ENCODE results near the gene MAP3K1.
"Not testable (repeated sequence)": the region's sequence is repeated elsewhere in the genome, so short reads cannot be mapped to it uniquely, and the experiment has no call there.

The MAP3K1 gene

DNA sequence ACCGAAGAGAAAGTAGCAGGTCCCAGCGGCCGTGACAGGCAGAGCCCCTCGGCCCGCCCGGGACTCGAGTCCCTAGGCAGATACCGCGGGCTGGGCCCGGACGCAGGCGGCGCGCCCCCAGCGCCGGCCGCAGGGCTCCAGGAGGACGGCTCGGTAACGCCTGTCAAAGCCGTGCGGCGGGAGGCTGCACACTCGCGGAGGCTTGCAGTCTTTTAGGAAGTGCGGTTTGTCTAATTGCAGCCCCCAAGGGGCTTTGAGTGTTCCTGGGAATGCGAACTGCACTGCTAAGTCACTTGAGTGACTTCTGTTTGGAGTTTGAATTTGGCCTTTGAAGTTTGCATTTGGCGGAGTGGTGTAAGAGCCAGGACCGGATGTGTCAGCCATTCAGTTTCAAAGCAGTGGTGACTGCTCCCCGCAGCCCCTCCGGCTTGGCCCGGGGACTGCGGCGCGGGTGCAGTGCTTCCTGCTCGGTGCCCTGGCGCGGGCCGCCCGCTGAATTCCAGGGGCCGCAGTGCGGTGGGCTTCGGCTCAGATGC, 1.3 kb downstream of the MAP3K1 start:
- peak; percentile 22 to 34 for DNase-seq (ENCODE audit: low read depth in 2 of 2)

DNA sequence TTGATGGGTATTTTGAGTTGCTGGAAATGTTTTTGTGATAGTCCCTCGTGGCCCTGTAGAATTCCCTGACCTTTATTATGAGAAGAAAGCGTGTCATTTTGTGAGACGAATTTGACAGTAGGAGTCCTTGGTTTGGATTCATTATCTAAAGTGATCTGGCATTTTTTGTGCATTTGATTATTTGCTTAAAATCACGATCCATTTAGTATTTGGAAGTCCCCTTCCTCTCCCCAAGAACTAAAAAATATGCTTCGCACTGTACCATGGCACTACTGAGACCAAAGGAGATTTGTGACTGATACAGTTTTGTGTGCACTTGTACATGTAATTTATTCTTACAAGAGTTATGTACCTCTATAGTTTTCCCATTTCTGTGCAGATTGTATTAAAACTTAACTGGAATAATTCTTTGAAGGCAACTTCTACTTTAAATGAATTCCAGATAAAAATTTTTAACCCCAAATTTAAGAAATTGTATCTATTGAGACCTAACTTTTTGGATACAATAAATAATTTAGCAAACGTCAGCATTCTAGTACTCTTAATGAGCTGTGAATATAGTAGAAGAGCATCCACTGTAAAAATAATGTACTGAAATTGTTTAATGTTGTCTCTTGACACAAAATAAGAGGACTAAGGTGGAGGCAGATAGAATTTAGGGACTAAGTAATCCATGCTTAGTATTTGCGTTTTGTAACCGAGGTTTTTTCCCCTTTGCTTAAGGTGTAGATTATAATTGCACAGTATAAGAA, 2.1 kb downstream of the MAP3K1 start:
- no peak for DNase-seq (ENCODE audit: low read depth in 2 of 2)

DNA sequence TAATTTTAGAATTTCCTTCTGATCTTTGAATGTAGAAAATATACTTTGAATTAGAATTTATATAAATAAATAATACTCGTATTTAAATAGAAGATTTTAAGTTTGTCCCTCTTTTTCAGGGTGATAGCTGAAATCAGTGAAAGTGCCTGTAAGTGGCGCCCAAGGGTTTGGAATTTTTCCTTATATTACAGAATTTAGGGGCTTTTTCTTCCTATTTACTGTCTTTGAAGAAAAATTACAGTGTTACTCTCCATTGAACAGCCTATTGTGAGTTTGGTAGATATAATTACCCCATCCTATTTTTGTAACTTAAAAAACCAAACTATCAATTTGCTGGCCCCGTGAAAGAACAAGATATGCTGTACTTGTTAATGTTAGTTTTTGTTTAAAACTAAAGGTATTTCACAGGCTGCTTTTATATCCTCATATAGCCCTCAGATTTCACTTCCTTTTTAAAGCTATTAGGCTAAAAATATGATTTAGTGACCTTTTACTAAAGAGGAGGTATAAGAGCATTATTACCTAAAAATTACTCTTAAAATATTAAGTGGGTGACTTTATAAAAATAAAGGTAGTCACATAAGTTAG, 3.2 kb downstream of the MAP3K1 start:
- DNase-seq (ENCODE audit: low read depth in 2 of 2): no peak

DNA sequence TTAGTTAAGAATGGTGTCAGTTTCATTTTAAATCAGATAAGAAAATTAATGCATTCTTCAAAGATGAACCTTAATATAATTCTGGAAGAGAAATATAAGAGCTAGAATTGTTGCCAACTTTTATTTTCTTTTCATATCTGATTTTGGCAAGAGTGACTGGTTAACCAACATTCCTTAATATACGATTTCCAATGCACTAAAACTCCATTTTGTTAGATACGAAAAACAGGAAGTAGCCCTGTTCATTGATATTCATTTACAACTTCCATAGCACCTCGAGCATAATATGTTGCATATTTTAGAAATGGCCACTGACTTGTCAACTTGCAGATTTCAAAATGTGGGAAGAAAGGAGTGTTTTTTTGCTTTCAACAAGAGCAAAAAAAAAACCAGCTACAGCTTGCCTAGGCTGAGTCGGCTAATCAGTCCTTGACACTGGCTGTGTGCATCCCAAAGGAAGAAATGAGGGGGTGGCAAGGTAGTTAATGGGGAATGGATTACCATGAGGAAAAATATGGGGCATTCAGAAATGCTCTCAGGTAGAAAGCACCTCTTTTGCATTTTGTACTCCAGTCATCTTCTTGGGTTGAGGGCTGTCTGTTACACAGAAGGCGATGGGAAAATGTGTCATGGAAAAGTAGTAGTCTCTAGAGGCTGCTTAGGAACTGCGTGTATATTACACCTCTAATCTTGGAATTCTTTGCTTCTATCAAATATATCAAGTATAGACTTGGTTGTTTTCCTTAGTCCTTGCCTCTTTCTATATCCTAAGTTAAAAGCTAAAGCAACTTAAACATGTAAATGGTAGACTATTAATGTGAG, 3.9 kb downstream of the MAP3K1 start:
- no peak for DNase-seq (ENCODE audit: low read depth in 2 of 2)

DNA sequence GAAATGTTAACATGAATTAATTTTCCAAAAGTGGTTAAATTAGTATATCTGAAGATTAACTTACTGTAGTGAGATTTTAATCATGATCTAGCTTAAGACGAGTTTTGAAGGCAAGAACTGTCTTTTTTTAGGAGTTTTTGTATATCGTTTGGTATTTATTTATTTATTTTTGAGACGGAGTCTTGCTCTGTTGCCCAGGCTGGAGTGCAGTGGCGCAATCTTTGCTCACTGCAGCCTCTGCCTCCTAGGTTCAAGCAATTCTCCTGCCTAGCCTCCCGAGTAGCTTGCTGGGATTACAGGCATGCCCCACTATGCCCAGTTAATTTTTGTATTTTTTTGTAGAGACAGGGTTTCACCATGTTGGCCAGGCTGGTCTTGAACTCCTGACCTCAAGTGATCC, 6.5 kb downstream of the MAP3K1 start:
- DNase-seq (ENCODE audit: low read depth in 2 of 2): not testable (repeated sequence)

DNA sequence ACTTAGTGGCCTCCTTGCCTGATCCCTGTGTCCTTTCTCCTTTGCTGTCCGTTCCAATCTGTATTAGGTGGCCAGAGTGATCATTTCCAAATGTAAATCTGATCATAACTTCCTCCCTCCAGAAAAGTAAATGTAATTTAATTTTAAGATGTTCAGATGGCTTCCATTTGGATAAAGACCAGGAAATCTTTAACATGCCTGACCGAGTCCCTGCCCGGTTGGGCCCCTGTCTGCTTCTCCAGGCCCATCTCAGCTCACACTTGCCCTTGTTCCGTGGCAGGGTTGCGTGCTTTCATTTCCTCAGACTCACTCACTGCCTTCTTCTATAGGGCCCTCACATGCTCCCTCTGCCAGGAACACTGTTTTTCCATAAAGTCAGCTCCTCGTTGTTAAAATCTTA, 7.6 kb downstream of the MAP3K1 start:
- no peak for DNase-seq (ENCODE audit: low read depth in 2 of 2)

DNA sequence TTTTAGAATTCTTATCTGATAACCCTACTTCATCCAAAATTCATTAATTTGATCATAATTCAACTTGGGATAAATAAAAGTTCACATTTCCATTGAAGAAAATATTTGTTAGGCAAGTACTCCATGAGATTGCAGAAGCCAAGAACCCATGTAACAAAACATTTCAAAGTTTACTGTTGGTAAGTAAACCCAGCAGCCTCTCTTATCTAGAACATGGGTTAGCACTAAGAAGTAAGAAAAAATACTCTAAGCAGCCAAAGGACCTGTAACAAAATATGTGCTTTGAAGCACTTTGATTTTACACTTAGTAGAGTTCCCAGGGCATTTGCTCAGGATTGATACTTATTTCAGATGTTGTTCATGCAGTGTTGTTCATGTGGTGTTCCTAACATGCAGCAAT, 8.7 kb downstream of the MAP3K1 start:
- DNase-seq (ENCODE audit: low read depth in 2 of 2): no peak

DNA sequence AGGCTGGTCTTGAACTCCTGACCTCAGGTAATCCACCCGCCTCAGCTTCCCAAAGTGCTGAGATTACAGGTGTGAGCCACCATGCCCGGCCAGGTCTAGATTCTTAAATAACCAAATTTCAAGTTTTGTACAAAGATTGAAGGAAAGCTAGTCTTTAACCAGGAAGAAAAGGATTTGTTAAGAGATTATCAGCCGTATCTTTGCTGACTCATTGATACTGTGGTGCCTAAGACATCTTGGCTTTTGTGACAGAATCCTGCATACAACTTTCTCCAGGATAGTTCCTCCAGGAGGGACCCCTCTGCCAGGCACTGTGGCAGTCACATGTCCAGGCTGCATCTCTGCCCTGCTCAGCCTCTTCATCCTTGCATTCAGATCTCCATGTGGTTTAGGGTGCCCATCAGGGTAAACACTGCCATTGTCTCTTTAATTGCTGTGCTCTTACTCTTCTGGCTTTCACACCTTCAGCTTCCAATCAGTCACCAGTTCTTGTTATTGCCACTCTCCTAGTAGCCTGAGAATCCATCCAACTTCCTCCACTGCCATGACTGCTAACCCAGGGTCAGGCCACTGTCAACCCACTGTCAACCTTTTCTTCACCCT, 10.0 kb downstream of the MAP3K1 start:
- no peak for DNase-seq (ENCODE audit: low read depth in 2 of 2)

DNA sequence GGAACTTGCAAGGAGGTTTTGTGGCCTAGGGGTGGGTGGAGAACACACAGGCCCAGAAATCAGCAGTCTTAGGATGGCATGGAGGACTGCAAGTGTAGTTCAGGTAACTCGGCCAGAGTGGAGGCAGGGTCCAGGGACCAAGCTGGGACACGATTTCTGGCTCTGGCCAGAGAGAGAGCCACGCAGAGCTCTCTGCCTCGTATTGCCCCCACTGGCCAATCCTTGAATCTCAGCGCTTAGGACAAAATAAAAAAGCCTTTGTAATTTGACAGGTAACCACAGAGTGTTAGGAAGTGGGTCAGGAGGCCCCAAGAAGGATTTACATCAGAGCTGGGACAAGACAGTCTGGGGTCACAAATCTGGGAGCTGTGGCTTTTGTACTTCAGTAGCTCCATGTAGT, 11.7 kb downstream of the MAP3K1 start:
- no peak for DNase-seq (ENCODE audit: low read depth in 2 of 2)

DNA sequence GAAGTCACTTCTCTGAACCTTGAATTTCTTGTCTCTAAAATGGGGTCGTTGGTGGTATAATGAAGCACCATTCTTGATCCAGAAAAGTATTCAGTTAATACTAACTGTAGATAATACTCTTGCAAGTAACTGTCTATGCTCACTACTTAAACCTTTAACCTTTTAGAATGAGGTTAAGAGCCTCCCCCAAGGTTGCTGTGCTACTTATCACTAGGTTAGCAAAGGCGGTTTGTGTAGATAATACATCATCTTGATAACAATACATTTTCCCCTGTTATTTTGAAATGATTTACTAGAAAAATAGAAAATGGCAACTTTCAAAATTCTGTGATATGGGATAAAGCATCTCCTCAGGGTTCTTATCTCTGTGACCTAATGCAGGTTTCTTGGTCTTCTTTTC, 12.6 kb downstream of the MAP3K1 start:
- no peak for DNase-seq (ENCODE audit: low read depth in 2 of 2)

DNA sequence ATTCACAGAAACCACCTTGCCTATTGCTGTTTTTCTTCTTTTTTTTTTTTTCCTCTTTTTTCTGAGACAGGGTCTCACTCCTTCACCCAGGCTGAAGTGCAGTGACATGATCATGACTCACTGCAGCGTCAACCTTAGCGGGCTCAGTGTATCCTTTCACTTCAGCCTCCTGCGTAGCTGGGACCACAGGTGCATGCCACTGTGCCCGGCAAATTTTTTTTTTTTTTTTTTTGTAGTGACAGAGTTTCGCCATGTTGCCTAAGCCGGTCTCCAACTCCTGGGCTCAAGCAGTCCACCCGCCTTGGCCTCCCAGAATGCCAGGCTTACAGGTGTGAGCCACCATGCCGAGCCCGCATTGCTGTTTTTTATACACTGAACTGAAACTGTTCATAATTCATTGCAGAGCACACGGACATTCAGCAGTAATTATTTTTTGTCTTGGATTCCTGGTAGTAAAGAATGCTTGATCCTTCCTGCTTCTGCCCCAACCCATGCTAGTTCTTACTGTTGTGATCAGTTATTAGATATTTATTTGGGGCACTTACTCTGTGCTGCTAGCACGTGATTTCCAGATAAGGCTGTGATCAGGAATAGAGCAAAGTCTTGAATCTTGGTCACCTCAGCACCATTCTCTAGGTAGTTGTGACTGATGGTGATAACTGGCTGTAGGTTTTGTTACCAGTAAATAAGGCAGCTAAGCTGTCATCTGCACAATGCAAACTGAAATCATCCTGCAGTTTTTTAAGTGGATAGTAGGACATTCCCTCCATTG, 14.0 kb downstream of the MAP3K1 start:
- no peak for DNase-seq (ENCODE audit: low read depth in 2 of 2)

DNA sequence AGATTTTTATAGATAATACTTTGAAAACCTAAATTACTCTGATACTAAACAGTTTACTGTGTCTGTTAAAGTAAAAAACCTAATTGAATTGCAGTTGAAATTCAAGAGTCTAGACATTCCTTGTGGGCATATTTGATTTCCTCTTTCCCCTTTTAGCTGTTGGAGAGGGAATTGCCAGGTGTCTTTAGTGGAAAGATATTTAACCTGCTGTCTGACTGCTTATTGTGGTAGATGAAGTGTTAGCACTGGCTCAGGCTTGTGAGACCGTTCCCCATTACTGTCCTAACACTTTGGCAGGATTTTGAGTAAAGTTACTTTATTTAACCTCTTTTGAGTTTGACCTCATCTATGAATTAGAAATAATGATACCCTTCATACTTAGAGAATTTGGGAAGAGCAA, 16.4 kb downstream of the MAP3K1 start:
- DNase-seq (ENCODE audit: low read depth in 2 of 2): no peak

DNA sequence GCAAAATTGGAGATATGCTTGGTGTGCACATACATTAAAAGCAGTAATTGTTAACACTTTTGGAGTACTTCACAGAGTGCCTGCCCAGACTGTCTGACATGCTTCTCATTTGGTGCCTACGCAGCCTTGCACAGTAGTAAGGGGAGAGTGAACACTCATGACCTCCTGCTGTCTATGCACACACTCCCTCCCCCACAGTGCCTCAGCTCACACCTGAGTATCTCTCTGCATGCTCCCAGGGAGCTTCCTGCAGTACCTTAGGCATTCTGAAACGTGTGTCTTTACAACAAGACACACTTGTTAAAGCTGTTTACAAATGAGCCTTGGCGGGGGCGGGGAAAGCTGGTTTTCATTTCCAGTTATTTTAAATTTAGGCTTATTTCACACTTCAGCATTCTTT, 18.0 kb downstream of the MAP3K1 start:
- DNase-seq (ENCODE audit: low read depth in 2 of 2): no peak

DNA sequence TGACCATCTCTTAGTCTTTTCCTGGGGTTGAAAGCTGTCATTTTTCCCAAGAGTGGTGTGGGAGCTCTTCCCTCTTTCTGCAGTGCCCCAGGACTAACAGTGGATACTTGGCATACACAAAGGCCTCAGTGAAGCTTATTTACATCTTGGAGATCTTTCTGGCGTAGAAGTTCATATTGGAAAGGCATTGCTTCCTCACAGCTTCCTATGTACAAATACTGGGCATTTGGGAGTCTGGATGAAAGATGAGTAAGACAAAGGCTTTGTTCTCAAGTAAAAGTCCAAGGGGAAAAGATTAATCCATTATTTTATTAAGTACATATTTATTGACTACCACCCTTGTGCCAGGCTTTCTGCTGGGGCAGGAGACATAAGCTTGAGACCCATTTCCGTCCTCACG, 22.0 kb downstream of the MAP3K1 start:
- DNase-seq (ENCODE audit: low read depth in 2 of 2): no peak

DNA sequence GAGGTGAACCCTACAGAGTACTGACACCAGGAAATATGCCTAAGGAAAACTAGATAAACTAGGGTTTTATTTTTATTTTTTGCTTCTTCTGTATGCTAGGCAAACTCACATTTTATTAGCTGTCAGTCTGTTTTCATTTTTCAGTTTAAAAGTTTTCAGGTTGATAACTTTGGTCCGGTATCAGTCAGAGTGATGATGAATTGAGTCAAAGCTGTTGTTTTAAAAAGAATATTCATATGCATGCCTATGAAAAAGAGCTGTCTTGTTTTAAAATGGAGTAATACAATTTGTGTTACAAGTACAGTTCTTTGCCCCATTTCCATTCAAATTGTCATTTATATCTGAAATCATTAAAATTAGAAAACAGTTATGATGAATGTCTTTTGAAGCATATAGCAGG, 22.6 kb downstream of the MAP3K1 start:
- no peak for DNase-seq (ENCODE audit: low read depth in 2 of 2)

DNA sequence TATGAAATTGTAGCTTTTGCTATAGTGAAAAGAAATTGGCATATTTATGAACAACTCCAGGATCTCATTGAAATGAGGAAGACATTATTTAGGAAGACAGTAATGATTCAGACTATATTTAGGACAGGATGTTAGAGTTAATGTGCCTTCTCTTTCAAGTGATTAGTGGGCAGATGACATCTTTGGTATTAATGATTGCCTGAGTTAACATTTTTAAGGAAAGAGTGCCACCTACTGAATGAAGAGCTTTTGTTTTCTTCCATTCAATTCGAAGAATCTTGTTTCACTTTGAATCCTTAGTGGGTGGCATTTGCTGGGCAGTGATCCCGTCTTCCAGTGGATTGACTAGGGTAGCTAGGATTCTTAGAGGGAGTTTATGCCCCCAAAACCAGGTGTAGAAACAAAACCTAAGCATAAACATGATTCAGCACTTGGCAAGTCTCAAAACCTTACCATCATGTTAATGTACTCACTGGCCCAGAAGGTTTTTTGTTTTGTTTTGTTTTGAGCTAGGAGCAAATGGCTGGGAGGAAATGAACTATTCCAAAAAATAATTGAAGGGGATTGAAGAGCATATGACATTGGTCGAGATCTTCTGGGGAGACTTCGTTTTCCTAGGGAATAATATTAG, 23.2 kb downstream of the MAP3K1 start:
- no peak for DNase-seq (ENCODE audit: low read depth in 2 of 2)

DNA sequence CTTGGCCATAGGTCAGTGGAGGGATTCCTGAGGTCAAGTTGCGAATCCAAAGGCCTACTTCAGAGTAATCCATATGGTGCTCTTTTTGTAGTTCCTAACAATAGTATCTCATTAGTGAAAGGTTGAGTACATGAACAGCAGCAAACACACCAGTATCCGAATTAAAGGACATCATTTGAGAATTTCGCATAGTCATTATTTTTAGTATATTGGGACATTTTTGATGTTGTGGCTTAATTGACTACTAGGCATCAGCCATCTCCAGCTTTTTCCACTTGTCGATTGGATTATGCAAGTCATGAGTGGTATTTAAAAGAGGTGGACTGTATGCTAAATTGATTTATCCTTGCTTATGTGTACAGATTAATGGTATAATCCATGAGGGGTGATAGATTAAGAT, 23.7 kb downstream of the MAP3K1 start:
- DNase-seq (ENCODE audit: low read depth in 2 of 2): no peak

DNA sequence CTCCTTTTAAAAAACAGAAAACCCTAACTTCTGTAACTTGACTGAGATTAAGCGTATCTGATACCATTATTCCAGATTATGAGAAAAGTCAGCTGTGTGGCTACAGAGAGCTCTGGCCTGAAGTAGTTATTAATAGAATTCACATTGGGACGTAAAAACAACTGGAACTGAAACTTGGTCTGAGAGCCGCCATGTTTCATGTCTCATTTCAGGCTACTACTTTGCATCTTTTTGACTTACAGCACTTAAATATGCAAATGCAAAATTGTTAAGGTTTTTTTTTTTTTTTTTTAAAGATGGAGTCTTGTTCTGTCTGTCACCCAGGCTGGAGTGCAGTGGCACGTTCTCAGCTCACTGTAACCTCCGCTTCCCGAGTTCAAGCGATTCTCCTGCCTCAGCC, 25.2 kb downstream of the MAP3K1 start:
- DNase-seq (ENCODE audit: low read depth in 2 of 2): no peak

DNA sequence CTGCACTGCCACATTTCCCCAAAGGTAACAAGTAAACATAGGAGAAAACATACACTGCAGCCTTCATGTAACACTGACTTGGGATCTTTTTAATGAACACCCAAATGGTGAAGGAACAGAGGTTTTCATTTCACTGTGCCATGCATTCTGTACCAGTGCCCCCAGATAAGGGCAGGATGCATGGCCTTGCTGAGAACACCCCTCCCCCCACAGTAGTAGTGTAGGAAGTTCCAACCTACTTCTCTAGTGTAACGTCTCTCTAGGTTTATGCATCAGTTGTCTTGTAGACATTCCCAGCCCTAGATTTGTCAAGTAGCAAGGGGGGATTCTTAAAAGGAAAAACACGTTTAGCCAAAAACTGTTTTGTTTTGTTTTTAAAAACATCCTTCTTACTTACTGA, 29.9 kb downstream of the MAP3K1 start:
- no peak for DNase-seq (ENCODE audit: low read depth in 2 of 2)

DNA sequence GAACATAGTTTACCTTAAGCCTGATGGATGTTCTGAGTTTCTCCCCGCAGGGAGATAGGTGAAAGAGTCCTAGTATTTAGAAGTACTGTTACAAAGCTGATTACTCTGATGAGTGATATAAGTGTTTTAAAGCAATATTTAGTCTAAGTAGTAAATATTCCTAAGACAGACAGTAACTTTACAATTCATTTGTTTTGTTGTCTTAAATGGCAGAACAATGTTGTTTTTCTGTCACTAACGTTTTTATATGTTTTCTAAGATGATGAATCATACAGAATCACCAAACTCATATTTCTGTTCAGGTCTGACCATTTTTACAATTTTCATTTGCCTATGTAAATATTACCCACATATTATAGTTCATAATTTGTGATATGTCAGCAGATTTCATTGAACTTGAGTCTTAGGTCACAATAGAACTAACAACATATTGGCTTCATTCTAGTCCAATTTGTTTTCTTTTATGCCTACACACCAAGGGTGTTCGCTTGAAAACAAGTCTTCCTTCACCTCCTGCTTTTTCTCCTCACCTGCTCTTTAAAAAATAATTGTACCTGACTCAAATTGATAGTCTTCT, 30.6 kb downstream of the MAP3K1 start:
- no peak for DNase-seq (ENCODE audit: low read depth in 2 of 2)

DNA sequence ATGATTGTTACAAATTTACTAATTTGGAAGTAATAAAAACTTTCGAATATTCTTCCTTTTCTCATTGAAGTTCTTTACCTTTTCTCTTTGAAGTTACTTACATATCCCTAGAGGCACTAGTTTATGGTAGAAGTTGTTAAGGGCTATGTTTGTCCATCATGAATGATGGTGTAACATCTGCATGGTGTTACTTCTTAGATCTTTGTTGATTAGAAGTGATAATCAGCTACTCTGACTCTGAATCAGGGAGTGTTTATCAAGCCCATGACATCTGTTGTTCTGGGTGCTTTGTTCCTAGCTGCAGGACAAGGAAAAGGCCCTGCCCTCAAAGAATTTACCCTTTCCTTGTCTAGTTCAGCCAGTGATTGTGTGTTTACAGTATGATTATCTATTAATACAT, 32.9 kb downstream of the MAP3K1 start:
- no peak for DNase-seq (ENCODE audit: low read depth in 2 of 2)
